ENCODE data around the gene CEBPA. TPM values are rescaled to one million over a fixed set of nuclear protein-coding genes. Genes with fewer than 3 reads are reported as not detected.

CEBPA gene
- total and polyA plus RNA-seq, 9 donors, result 0.92 to 6.1 (median 3.7) TPM

- no peak for TF ChIP-seq CTCF (IDR thresholded peaks at IDR 0.05)
- no peak for TF ChIP-seq EP300 (IDR thresholded peaks at IDR 0.05)
- TF ChIP-seq POLR2A (IDR thresholded peaks at IDR 0.05), result no peak
- Histone ChIP-seq H3K27me3 (no peaks in the 10 kb centered on the region), H3K27ac (no peak overlapping the region), H3K36me3 (no peaks in the 10 kb centered on the region), H3K4me3 (no peak overlapping the region), H3K9me3 (no peaks in the 10 kb centered on the region), H3K4me1 (ENCODE audit: insufficient read depth) (no peaks in the 10 kb centered on the region)
- no peak for DNase-seq
- 35 to 46% (median 37%) methylated on average over 7 of the region's 7 CpGs for WGBS, 3 donors
- intact Hi-C loops (cut with DNase I), result no loop called here
These were observed 46.1 kb downstream of the CEBPA start for GRCh38 chr19:33256261-33256660.

DNA sequence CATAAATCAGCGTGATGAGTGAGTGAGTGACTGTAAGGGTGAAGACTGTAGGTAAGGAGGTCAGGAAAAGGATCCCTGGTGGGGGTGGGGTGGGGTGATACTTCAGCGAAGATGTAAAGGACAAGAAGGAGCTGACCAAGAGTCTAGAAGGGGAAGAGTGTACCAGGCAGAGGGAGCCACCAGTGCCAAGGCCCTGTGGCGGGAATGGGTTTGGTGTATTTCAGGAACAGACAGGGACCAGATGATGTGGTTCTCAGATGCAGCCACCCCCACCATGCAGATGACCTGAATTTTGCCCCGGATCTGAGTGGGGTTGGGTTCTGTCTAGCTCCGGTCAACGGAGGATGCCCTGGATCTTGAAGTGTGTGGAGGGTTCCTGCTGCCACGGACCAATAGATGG, 46.6 kb downstream of the CEBPA start:
- WGBS, 3 donors, result 71 to 92% (median 84%) methylated on average over 7 of the region's 7 CpGs
- no peaks in the 10 kb centered on the region for H3K4me1 ChIP-seq (ENCODE audit: insufficient read depth)
- TF ChIP-seq CTCF (IDR thresholded peaks at IDR 0.05) (no peak), POLR2A (IDR thresholded peaks at IDR 0.05) (no peak), EP300 (IDR thresholded peaks at IDR 0.05) (no peak)
- intact Hi-C loops (cut with DNase I), result no loop called here
- DNase-seq, result no peak
- no peaks in the 10 kb centered on the region for H3K9me3 ChIP-seq
- no peaks in the 10 kb centered on the region for H3K27me3 ChIP-seq
- no peaks in the 10 kb centered on the region for H3K36me3 ChIP-seq
- no peak overlapping the region for H3K27ac ChIP-seq
- H3K4me3 ChIP-seq, result no peak overlapping the region

- Histone ChIP-seq H3K27me3 (no peaks in the 10 kb centered on the region), H3K4me1 (ENCODE audit: insufficient read depth) (no peaks in the 10 kb centered on the region), H3K36me3 (no peaks in the 10 kb centered on the region), H3K4me3 (no peak overlapping the region), H3K27ac (no peak overlapping the region), H3K9me3 (no peaks in the 10 kb centered on the region)
- intact Hi-C loops (cut with DNase I), result no loop called here
- TF ChIP-seq CTCF (IDR thresholded peaks at IDR 0.05), result no peak
- no peak for TF ChIP-seq POLR2A (IDR thresholded peaks at IDR 0.05)
- TF ChIP-seq EP300 (IDR thresholded peaks at IDR 0.05), result no peak
- DNase-seq, result no peak
- 55 to 64% (median 59%) methylated on average over 13 of the region's 13 CpGs for WGBS, 3 donors
These were observed 48.0 kb downstream of the CEBPA start for GRCh38 chr19:33254245-33254824.

- no peak for TF ChIP-seq POLR2A (IDR thresholded peaks at IDR 0.05)
- Histone ChIP-seq H3K27me3 (no peaks in the 10 kb centered on the region), H3K9me3 (no peaks in the 10 kb centered on the region), H3K36me3 (no peaks in the 10 kb centered on the region), H3K4me1 (ENCODE audit: insufficient read depth) (no peaks in the 10 kb centered on the region), H3K27ac (no peak overlapping the region), H3K4me3 (no peak overlapping the region)
- DNase-seq, result no peak
- WGBS, 3 donors, result 82 to 86% (median 82%) methylated on average over 3 to 8 of the region's 8 CpGs
- intact Hi-C loops (cut with DNase I), result no loop called here
These were observed 49.4 kb downstream of the CEBPA start for GRCh38 chr19:33252971-33253370.

- no peak overlapping the region for H3K4me3 ChIP-seq
- H3K36me3 ChIP-seq, result no peaks in the 10 kb centered on the region
- no peaks in the 10 kb centered on the region for H3K9me3 ChIP-seq
- 86 to 90% (median 89%) methylated on average over 4 of the region's 4 CpGs for WGBS, 3 donors
- no peak overlapping the region for H3K27ac ChIP-seq
- no peaks in the 10 kb centered on the region for H3K27me3 ChIP-seq
- intact Hi-C loops (cut with DNase I), result no loop called here
- TF ChIP-seq CTCF (IDR thresholded peaks at IDR 0.05) (no peak), EP300 (IDR thresholded peaks at IDR 0.05) (no peak), POLR2A (IDR thresholded peaks at IDR 0.05) (no peak)
- no peak for DNase-seq
- H3K4me1 ChIP-seq (ENCODE audit: insufficient read depth), result no peaks in the 10 kb centered on the region
These were observed 49.8 kb downstream of the CEBPA start for GRCh38 chr19:33252418-33252962.

Measured in ovary (tissue), 9 donors.